Neuron (in vitro differentiated cells): Measurements from ENCODE around the gene TLL1.

Source experiments
- H2AFZ ChIP-seq: one replicate; pipeline ENCODE4 v1.6.1; 2013; ENCODE audit warnings: low read depth, mild to moderate bottlenecking, inconsistent platforms, low read length, moderate library complexity
- H3K27me3 ChIP-seq: one replicate; pipeline ENCODE4 v1.6.1; 2013; ENCODE audit warnings: low read length; ENCODE audit not compliant: insufficient read depth
- H3K36me3 ChIP-seq: one replicate; pipeline ENCODE4 v1.6.1; 2013; ENCODE audit warnings: low read length; ENCODE audit not compliant: insufficient read depth
- H3K4me1 ChIP-seq: one replicate; pipeline ENCODE4 v1.6.1; 2013; ENCODE audit warnings: low read length; ENCODE audit not compliant: insufficient read depth
- H3K4me3 ChIP-seq: 2 replicates; pipeline ENCODE4 v1.5.1; 2013; ENCODE audit warnings: mild to moderate bottlenecking, low read length, moderate library complexity
- H3K9me3 ChIP-seq: one replicate; pipeline ENCODE4 v1.6.1; 2013; ENCODE audit warnings: low read length

TLL1 gene

GRCh38 chr4:165965503-165965902 is 92.5 kb downstream of the TLL1 start:
- no peaks in the 10 kb centered on the region for H3K4me1 ChIP-seq
- H3K9me3 ChIP-seq, result no peaks in the 10 kb centered on the region
- no peaks in the 10 kb centered on the region for H3K36me3 ChIP-seq
- H2AFZ ChIP-seq, result no peak overlapping the region
- H3K27me3 ChIP-seq, result no peaks in the 10 kb centered on the region
- no peak overlapping the region for H3K4me3 ChIP-seq

GRCh38 chr4:165966833-165967232 is 93.8 kb downstream of the TLL1 start:
- H3K4me1 ChIP-seq, result no peaks in the 10 kb centered on the region
- no peaks in the 10 kb centered on the region for H3K27me3 ChIP-seq
- H3K9me3 ChIP-seq, result no peaks in the 10 kb centered on the region
- H2AFZ ChIP-seq, result no peak overlapping the region
- no peak overlapping the region for H3K4me3 ChIP-seq
- no peaks in the 10 kb centered on the region for H3K36me3 ChIP-seq

GRCh38 chr4:165967486-165967885 is 94.4 kb downstream of the TLL1 start:
- Histone ChIP-seq H3K4me3 (no peak overlapping the region), H3K4me1 (no peaks in the 10 kb centered on the region), H3K36me3 (no peaks in the 10 kb centered on the region), H3K27me3 (no peaks in the 10 kb centered on the region), H2AFZ (no peak overlapping the region), H3K9me3 (no peaks in the 10 kb centered on the region)

- H3K9me3 ChIP-seq, result no peaks in the 10 kb centered on the region
- no peak overlapping the region for H3K4me3 ChIP-seq
- H3K4me1 ChIP-seq, result no peaks in the 10 kb centered on the region
- H3K36me3 ChIP-seq, result no peaks in the 10 kb centered on the region
- H3K27me3 ChIP-seq, result no peaks in the 10 kb centered on the region
- H2AFZ ChIP-seq, result no peak overlapping the region
Measured at GRCh38 chr4:165970703-165971420, 97.8 kb downstream of the TLL1 start.

- Histone ChIP-seq H3K27me3 (no peaks in the 10 kb centered on the region), H2AFZ (no peak overlapping the region), H3K4me3 (no peak overlapping the region), H3K9me3 (no peaks in the 10 kb centered on the region), H3K36me3 (no peaks in the 10 kb centered on the region), H3K4me1 (no peaks in the 10 kb centered on the region)
Measured at GRCh38 chr4:165971446-165971845, 98.4 kb downstream of the TLL1 start.

GRCh38 chr4:165971933-165972332 is 98.9 kb downstream of the TLL1 start:
- H3K4me3 ChIP-seq, result no peak overlapping the region
- no peaks in the 10 kb centered on the region for H3K27me3 ChIP-seq
- no peak overlapping the region for H2AFZ ChIP-seq
- H3K36me3 ChIP-seq, result no peaks in the 10 kb centered on the region
- no peaks in the 10 kb centered on the region for H3K4me1 ChIP-seq
- no peaks in the 10 kb centered on the region for H3K9me3 ChIP-seq

- no peak overlapping the region for H3K4me3 ChIP-seq
- H3K9me3 ChIP-seq, result no peaks in the 10 kb centered on the region
- no peak overlapping the region for H2AFZ ChIP-seq
- no peaks in the 10 kb centered on the region for H3K4me1 ChIP-seq
- no peaks in the 10 kb centered on the region for H3K27me3 ChIP-seq
- H3K36me3 ChIP-seq, result no peaks in the 10 kb centered on the region
Measured at GRCh38 chr4:165972747-165973146, 99.7 kb downstream of the TLL1 start.

GRCh38 chr4:165982934-165983333 is 109.9 kb downstream of the TLL1 start:
- Histone ChIP-seq H2AFZ (no peak overlapping the region), H3K36me3 (no peaks in the 10 kb centered on the region), H3K9me3 (no peaks in the 10 kb centered on the region), H3K4me3 (no peak overlapping the region), H3K27me3 (no peaks in the 10 kb centered on the region), H3K4me1 (peaks cover 2% of the 10 kb centered on the region)

GRCh38 chr4:165986956-165987698 is 114.1 kb downstream of the TLL1 start:
- H3K36me3 ChIP-seq, result no peaks in the 10 kb centered on the region
- H3K4me1 ChIP-seq, result peaks cover 2% of the 10 kb centered on the region
- H2AFZ ChIP-seq, result no peak overlapping the region
- no peak overlapping the region for H3K4me3 ChIP-seq
- H3K27me3 ChIP-seq, result no peaks in the 10 kb centered on the region
- no peaks in the 10 kb centered on the region for H3K9me3 ChIP-seq

GRCh38 chr4:165991325-165992180 is 118.5 kb downstream of the TLL1 start:
- H3K4me3 ChIP-seq, result no peak overlapping the region
- H3K4me1 ChIP-seq, result no peaks in the 10 kb centered on the region
- H3K36me3 ChIP-seq, result no peaks in the 10 kb centered on the region
- no peaks in the 10 kb centered on the region for H3K27me3 ChIP-seq
- no peaks in the 10 kb centered on the region for H3K9me3 ChIP-seq
- H2AFZ ChIP-seq, result no peak overlapping the region

- no peaks in the 10 kb centered on the region for H3K4me1 ChIP-seq
Measured at GRCh38 chr4:165992283-165992682, 119.2 kb downstream of the TLL1 start.

GRCh38 chr4:165994701-165995100 is 121.7 kb downstream of the TLL1 start:
- Histone ChIP-seq H3K4me3 (no peak overlapping the region), H3K36me3 (no peaks in the 10 kb centered on the region), H3K4me1 (no peaks in the 10 kb centered on the region), H3K27me3 (no peaks in the 10 kb centered on the region), H3K9me3 (no peaks in the 10 kb centered on the region), H2AFZ (no peak overlapping the region)

More at GRCh38 chr4:165992283-165992682, 119.2 kb downstream of the TLL1 start:
- Histone ChIP-seq H3K36me3 (no peaks in the 10 kb centered on the region), H3K4me3 (no peak overlapping the region), H3K9me3 (no peaks in the 10 kb centered on the region), H2AFZ (no peak overlapping the region), H3K27me3 (no peaks in the 10 kb centered on the region)

- no peaks in the 10 kb centered on the region for H3K9me3 ChIP-seq
- H3K36me3 ChIP-seq, result no peaks in the 10 kb centered on the region
- no peak overlapping the region for H3K4me3 ChIP-seq
- H3K27me3 ChIP-seq, result no peaks in the 10 kb centered on the region
- H2AFZ ChIP-seq, result no peak overlapping the region
- H3K4me1 ChIP-seq, result no peaks in the 10 kb centered on the region
Measured at GRCh38 chr4:166003811-166004210, 130.8 kb downstream of the TLL1 start.
